Stimulated activated CD8-positive, alpha-beta memory T cell treated with anti-CD3 and anti-CD28 coated beads, Interleukin-4, amount 100 ng/mL, for 4 hours (primary cell): ENCODE measurements around the gene ANO6.
"Not testable (repeated sequence)": the region's sequence is repeated elsewhere in the genome, so short reads cannot be mapped to it uniquely, and the experiment has no call there.

Source experiments
- DNase-seq, 2 donors: peaks; one replicate each; pipeline ENCODE4 v3.0.0-alpha.2; 2020; ENCODE audit warnings: low read depth in 2 of 2, low spot score in 1 of 2

ANO6 gene

DNA sequence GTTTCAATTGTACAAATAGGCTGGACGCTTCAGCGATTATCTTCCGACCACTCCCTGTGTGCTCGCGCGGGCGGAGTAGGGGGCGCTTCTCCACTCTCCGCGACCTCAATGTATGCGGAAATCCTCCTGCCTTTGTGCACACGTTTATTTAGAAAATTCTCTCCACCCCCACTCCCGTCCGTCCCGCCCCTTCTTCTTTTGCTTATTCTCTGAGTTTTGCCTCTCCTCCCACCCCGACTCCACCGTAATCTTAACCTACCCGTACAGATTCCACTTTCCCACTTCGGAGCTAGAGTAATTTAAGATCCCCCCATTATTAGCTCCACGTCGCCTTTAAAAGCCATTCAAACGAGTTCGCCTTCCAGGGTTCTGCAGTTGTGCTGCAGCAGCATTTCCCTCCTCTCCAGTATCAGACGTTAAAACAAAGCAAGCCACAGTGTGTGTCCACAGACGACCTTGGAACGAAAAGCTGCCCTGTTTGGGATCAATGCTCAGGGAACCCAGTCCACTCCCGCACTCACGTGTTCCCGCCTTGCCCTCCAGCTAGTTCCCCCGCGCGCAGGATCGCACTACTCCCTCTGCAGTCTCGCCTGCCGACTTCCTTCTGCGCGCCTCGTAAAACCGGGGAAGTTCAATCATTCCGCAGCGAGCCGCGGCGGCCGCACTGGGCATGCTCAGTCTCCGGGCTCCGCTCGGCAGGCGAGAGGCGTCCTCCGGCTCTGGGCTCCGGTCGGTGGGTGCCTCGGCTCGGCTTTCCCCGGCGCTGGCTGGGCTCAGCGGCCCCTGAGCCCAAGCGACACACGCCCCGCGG lies at the start of gene ANO6:
Gene ANO6, plus strand, starts transcription at position 677 of the 811 bp plus-strand sequence. CDS start 227 bp downstream, outside the sequence.
- DNase-seq = peak; percentile 49 to 56

DNA sequence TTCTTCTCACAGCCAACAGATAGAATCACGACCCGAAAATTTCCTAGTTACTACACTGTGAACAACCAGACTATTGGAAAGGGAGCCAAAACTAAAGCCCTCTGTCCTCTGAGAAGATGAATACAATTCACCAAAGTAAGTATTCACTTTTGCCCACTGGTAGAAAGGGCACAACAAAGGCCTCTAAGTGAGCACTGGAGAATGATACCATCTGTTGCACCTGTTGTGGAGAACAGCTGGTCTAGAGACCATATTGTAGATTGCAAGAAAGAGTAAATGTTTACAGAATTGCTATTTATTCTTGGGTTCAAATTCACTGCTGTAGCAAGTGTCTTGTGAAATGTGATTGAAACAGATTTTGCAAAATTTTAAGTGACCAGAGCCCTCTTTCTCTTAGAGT lies 46.9 kb upstream of the ANO6 start:
- DNase-seq = no peak

DNA sequence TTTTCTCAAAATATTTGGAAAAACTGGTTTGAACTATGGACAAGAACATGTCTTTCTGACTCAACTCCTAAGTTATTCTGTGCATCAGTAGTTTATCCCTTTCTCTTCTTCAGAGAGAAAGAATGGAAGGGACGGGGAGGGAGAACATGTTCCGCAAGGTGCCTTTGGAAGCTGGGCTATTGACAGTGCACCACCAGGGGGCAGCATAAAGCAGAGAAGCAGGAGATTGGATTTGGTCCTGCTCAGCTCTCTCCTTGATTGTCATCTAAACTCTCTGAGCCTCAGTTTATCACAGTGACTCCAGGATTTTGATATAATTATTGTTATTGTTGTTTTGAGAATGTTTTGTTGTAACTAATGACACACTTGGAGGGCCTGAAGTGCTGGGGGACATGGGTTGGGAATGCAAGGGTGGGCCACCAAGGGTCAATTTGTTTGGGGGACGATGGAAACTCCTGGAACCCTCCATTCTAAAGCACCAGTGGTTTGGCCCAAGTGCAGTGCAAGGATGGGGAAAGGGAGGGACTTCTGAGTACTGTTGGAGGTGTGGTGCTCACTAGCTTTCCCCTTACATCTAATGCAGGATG lies 45.3 kb upstream of the ANO6 start:
- DNase-seq = peak; percentile 40 to 76

GRCh38 chr12:45173293-45173692 lies 42.6 kb upstream of the ANO6 start:
- DNase-seq = not testable (repeated sequence)

DNA sequence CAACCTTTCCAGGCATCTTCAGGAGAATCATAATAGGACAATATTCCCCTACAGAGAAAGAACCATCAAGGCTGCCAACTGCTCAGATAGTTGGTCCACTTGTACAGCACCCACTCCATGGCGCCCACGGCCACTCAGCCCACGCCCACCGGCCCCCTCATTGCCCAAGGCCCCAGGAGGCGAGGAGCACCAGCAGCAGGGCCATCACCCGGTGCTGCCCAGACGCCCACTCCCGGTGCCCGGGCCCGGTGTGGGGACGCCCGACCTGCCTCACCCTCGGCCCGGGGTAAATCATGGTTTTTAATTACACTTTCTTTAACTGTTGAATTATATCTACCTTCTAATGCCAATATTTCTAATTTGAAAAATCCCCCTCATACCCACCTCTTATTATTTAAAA lies 41.3 kb upstream of the ANO6 start:
- DNase-seq = no peak

DNA sequence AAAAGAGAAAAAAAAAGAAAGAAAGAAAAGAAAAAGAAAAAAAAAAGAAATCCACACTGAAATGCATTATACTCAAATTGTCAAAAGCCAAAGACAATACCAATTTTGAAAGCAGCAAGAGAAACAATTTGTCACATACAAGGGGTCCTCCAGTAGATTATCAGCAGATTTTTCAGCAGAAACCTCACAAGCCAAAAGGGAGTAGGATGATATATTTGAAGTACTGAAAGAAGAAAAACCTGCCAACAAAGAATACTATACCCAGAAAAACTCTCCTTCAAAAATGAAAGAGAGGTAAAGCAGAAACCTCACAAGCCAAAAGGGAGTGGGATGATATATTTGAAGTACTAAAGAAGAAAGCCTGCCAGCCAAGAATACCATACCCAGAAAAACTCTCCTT lies 37.1 kb upstream of the ANO6 start:
- DNase-seq = no peak

- no peak for DNase-seq
Measured at GRCh38 chr12:45182511-45182910, 33.4 kb upstream of the ANO6 start.

- no peak for DNase-seq
Measured at GRCh38 chr12:45183246-45183645, 32.6 kb upstream of the ANO6 start.

- DNase-seq = no peak
Measured at GRCh38 chr12:45184147-45184963, 31.5 kb upstream of the ANO6 start.

- DNase-seq = no peak
Measured at GRCh38 chr12:45186762-45187161, 29.1 kb upstream of the ANO6 start.

DNA sequence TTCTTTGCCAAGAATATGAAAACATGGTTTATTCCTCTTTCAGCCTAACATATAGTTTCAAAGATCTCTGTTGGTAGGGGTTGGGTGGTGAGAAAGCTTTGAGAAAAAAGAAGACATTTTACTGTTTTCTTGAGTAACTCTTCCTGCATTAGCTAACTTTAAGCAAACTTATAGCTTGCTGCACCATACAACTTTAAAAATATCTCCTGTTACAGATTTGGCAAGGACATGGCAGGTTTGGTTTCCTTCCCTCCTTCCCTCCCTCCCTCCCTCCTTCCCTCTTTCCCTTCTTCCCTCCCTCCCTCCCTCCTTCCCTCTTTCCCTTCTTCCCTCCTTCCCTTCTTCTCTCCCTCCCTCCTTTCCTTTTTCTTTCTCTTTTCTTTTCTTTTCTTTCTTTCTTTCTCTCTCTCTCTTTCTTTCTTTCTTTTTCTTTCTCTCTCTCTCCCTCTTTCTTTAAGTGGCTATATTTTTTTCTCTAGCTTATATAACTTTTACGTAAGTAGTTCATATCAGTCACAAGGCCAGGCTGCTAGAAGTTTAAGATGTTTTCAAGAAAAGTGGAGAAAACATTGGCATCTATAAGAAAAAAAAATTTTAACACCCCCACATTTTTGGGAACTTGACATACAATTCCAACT lies 26.0 kb upstream of the ANO6 start:
- no peak for DNase-seq

- no peak for DNase-seq
Measured at GRCh38 chr12:45191239-45191638, 24.7 kb upstream of the ANO6 start.

DNA sequence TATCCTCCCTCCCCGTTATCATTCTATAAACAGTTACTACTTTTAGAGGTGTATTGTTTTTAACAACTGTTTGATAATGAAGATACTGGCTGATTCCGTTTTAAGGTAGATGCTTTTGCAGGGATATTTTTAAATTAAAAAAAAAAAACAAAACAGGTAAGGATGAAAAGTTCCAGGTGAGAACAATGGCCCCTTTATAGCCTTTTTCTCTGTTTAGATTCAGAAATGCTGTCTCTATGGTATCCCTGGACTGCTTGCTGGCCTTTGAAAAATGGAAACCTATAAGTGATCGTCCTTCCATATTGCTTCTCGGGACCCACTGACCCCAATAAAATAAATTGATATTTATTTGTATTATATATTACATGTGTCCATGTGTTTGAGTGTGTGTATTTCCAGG lies 23.2 kb upstream of the ANO6 start:
- no peak for DNase-seq

GRCh38 chr12:45200491-45201043 lies 15.3 kb upstream of the ANO6 start:
- DNase-seq = no peak

GRCh38 chr12:45203767-45204166 lies 12.1 kb upstream of the ANO6 start:
- no peak for DNase-seq

DNA sequence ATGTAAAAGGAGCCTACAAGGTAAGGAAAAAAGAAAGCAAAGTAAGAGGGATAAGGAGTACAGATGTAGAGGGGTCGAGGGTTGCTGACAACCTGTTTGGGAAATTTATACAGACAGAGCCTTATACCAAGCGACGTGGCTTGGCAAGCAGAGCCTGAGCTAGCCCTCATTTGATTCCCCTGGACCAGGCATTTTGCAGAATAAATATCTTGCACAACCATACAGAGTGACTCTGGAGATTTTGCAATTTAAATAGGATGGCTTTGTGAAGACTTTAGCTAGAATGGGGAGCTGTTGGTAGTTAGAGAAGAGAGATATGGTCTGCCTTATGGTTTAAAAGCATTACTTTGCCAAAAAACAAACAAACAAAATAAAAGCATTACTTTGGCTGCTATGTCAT lies 11.1 kb upstream of the ANO6 start:
- no peak for DNase-seq

GRCh38 chr12:45205165-45205825 lies 10.6 kb upstream of the ANO6 start:
- DNase-seq = no peak

- no peak for DNase-seq
Measured at GRCh38 chr12:45208604-45209487, 7.0 kb upstream of the ANO6 start.

DNA sequence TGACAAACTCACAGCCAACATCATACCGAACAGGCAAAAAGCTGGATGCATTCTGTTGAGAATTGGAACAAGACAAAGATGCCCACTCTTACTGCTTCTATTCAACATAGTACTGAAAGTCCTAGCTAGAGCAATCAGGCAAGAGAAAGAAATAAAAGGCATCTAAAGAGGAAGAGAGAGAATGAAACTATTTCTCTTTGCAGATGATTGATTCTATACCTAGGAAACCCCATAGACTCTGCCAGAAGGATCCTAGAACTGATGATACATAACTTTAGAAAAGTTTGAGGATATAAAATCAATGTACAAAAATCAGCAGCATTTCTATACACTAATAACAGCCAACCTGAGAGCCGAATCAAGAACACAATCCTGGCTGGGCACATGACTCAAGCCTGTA lies 6.1 kb upstream of the ANO6 start:
- no peak for DNase-seq

- DNase-seq = no peak
Measured at GRCh38 chr12:45212064-45212463, 3.8 kb upstream of the ANO6 start.
